ENCODE results near the gene ENTPD3.

Gene ENTPD3

GRCh38 chr3:40358454-40358853, 28.5 kb upstream of the ENTPD3 start:
- no peak for DNase-seq (ENCODE audit: extremely low spot score)
- no peak for TF ChIP-seq CTCF (IDR thresholded peaks at IDR 0.05; ENCODE audit: control extremely low read depth, extremely low read depth, low read depth, missing control alignments)
- CTCF ChIA-PET = no interaction called here
- POLR2A ChIA-PET = no interaction called here

GRCh38 chr3:40363674-40364073, 23.3 kb upstream of the ENTPD3 start:
- CTCF ChIA-PET = no interaction called here
- POLR2A ChIA-PET = no interaction called here
- TF ChIP-seq CTCF (IDR thresholded peaks at IDR 0.05; ENCODE audit: control extremely low read depth, extremely low read depth, low read depth, missing control alignments) = no peak

GRCh38 chr3:40366203-40367162, 20.5 kb upstream of the ENTPD3 start:
- ChIA-PET CTCF (no interaction called here), POLR2A (no interaction called here)
- DNase-seq (ENCODE audit: extremely low spot score) = no peak
- no peak for TF ChIP-seq CTCF (IDR thresholded peaks at IDR 0.05; ENCODE audit: control extremely low read depth, extremely low read depth, low read depth, missing control alignments)

More at GRCh38 chr3:40363674-40364073, 23.3 kb upstream of the ENTPD3 start:
- no peak for DNase-seq (ENCODE audit: extremely low spot score)

GRCh38 chr3:40369716-40370115, 17.3 kb upstream of the ENTPD3 start:
- no peak for TF ChIP-seq CTCF (IDR thresholded peaks at IDR 0.05; ENCODE audit: control extremely low read depth, extremely low read depth, low read depth, missing control alignments)
- ChIA-PET CTCF (interaction anchor here (1.1 kb wide), 1 partner anchor 18 kb away, joined by 3 read pairs; no protein-coding TSS in a partner anchor), POLR2A (no interaction called here)
- no peak for DNase-seq (ENCODE audit: extremely low spot score)

- no peak for DNase-seq (ENCODE audit: extremely low spot score)
- no peak for TF ChIP-seq CTCF (IDR thresholded peaks at IDR 0.05; ENCODE audit: control extremely low read depth, extremely low read depth, low read depth, missing control alignments)
- POLR2A ChIA-PET = no interaction called here
- CTCF ChIA-PET = no interaction called here
These were observed 9.2 kb upstream of the ENTPD3 start for GRCh38 chr3:40377822-40378221.

GRCh38 chr3:40379674-40380306, 7.2 kb upstream of the ENTPD3 start:
- ChIA-PET POLR2A (no interaction called here), CTCF (no interaction called here)
- TF ChIP-seq CTCF (IDR thresholded peaks at IDR 0.05; ENCODE audit: control extremely low read depth, extremely low read depth, low read depth, missing control alignments) = no peak

More at GRCh38 chr3:40379674-40380306, 7.2 kb upstream of the ENTPD3 start:
- no peak for DNase-seq (ENCODE audit: extremely low spot score)
